HepG2 (cell line): ENCODE results near the gene H2AZ2. TPM values are rescaled to one million over a fixed set of nuclear protein-coding genes. Genes with fewer than 3 reads are reported as not detected.
A peak's percentile ranks its signal among the peaks of the same experiment; 100 is the strongest.

Experiments
- ARHGAP35 ChIP-seq: sonication (generic); formaldehyde crosslinking; IDR thresholded peaks from 2 replicates; pipeline ENCODE4 v1.9.0; 2022; ENCODE audit warnings: mild to moderate bottlenecking, inconsistent platforms, moderate library complexity, missing genetic modification reagents, borderline replicate concordance
- CBX1 ChIP-seq: IDR thresholded peaks from one replicate; pipeline ENCODE4 v1.6.1; 2016; ENCODE audit warnings: antibody characterized with exemption, low read depth
- DMAP1 ChIP-seq: IDR thresholded peaks from 2 replicates; pipeline ENCODE4 v1.6.1; 2016
- GZF1 ChIP-seq: sonication (generic); formaldehyde crosslinking; IDR thresholded peaks from 2 replicates; pipeline ENCODE4 v1.5.1; 2020; ENCODE audit warnings: mild to moderate bottlenecking, missing genetic modification reagents
- IRX3 ChIP-seq: sonication (generic); formaldehyde crosslinking; IDR thresholded peaks from 2 replicates; pipeline ENCODE4 v1.8.1; 2023; ENCODE audit warnings: mild to moderate bottlenecking, low read depth, missing genetic modification reagents, borderline replicate concordance
- MAFF ChIP-seq: IDR thresholded peaks from 2 replicates; pipeline ENCODE4 v1.6.1; 2011; ENCODE audit warnings: low read depth, low read length, improper control_type of control experiment
- MEF2D ChIP-seq: sonication (generic); formaldehyde crosslinking; IDR thresholded peaks from 2 replicates; pipeline ENCODE4 v1.5.1; 2020; ENCODE audit warnings: mild to moderate bottlenecking, missing genetic modification reagents
- MXD4 ChIP-seq: IDR thresholded peaks from 2 replicates; pipeline ENCODE4 v1.6.1; 2016; ENCODE audit warnings: mild to moderate bottlenecking, missing biosample characterization, missing genetic modification reagents
- NR2F2 ChIP-seq: IDR thresholded peaks from 2 replicates; pipeline ENCODE4 v1.6.1; 2012; ENCODE audit warnings: low read depth, inconsistent platforms, borderline replicate concordance
- RBAK ChIP-seq: sonication (generic); formaldehyde crosslinking; IDR thresholded peaks from 2 replicates; pipeline ENCODE4 v1.5.1; 2020; ENCODE audit warnings: mild to moderate bottlenecking, missing genetic modification reagents
- RCOR2 ChIP-seq: IDR thresholded peaks from 2 replicates; pipeline ENCODE4 v1.6.1; 2016; ENCODE audit warnings: missing biosample characterization, missing genetic modification reagents
- RFXAP ChIP-seq: sonication (generic); formaldehyde crosslinking; IDR thresholded peaks from 2 replicates; pipeline ENCODE4 v1.4.0; 2020; ENCODE audit warnings: missing genetic modification reagents, borderline replicate concordance
- RXRA ChIP-seq: sonication (generic); formaldehyde crosslinking; IDR thresholded peaks from 2 replicates; pipeline ENCODE4 v1.5.1; 2020; ENCODE audit warnings: missing genetic modification reagents
- SKI ChIP-seq: fragments of 450-650 bp; IDR thresholded peaks from one replicate; pipeline ENCODE4 v1.6.1; 2018; ENCODE audit warnings: mild to moderate bottlenecking; ENCODE audit not compliant: partially characterized antibody
- SMYD3 ChIP-seq: sonication (generic); formaldehyde crosslinking; IDR thresholded peaks from 2 replicates; pipeline ENCODE4 v1.8.1; 2023; ENCODE audit warnings: mild to moderate bottlenecking, missing genetic modification reagents
- WIZ ChIP-seq: sonication (generic); formaldehyde crosslinking; IDR thresholded peaks from 2 replicates; pipeline ENCODE4 v1.5.1; 2020; ENCODE audit warnings: mild to moderate bottlenecking, missing genetic modification reagents
- ZC3H13 ChIP-seq: sonication (generic); formaldehyde crosslinking; IDR thresholded peaks from 2 replicates; pipeline ENCODE4 v1.8.1; 2023; ENCODE audit warnings: mild to moderate bottlenecking, missing genetic modification reagents, moderate library complexity
- ZNF709 ChIP-seq: sonication (generic); formaldehyde crosslinking; IDR thresholded peaks from 2 replicates; pipeline ENCODE4 v1.5.0; 2020; ENCODE audit warnings: mild to moderate bottlenecking, missing genetic modification reagents
- ZNF766 ChIP-seq: sonication (generic); formaldehyde crosslinking; IDR thresholded peaks from 2 replicates; pipeline ENCODE4 v1.5.0; 2020; ENCODE audit warnings: missing genetic modification reagents, borderline replicate concordance
- polyA plus RNA-seq, 8 experiments: library from polyadenylated mRNA; depleted of rRNA in 3 of 8; stranded (reverse) in 7 of 8; unstranded in 1 of 8; fragments of >200 nt; fragmentation: Illumina TruSeq in 4 of 8; extraction: Trizol in 4 of 8; gene quantifications; 2 replicates each; pipeline versions ENCODE4 v1.2.1 to v1.2.3, GENCODE V29; 2011 to 2016; ENCODE audit warnings: low read depth in 4 of 8, missing spikeins in 1 of 8, mixed read lengths in 1 of 8; ENCODE audit not compliant: insufficient read depth in 1 of 8
- total RNA-seq, 5 experiments: library from RNA; depleted of rRNA; stranded (reverse); fragments of >200 nt; fragmentation: Illumina TruSeq; extraction: Trizol; gene quantifications; 2 replicates each; pipeline ENCODE4 v1.2.3, GENCODE V29; 2016; ENCODE audit warnings: low read depth in 1 of 5
- TF ChIP-seq, protein P1 (sequence below): sonication (generic); formaldehyde crosslinking; IDR thresholded peaks from 2 replicates; pipeline ENCODE4 v1.4.0; 2020; ENCODE audit warnings: missing genetic modification reagents
- TF ChIP-seq, protein P2 (sequence below): sonication (generic); formaldehyde crosslinking; IDR thresholded peaks from 2 replicates; pipeline ENCODE4 v1.5.1; 2020; ENCODE audit warnings: mild to moderate bottlenecking, missing genetic modification reagents
- TF ChIP-seq, protein P3 (sequence below): sonication (generic); formaldehyde crosslinking; IDR thresholded peaks from 2 replicates; pipeline ENCODE4 v1.5.1; 2020; ENCODE audit warnings: mild to moderate bottlenecking, missing genetic modification reagents, borderline replicate concordance

Gene H2AZ2
- total and polyA plus RNA-seq, 2 of the 13 experiments (the other 11 are each of a cell fraction or from before 2014, with no cell fraction given) = 121 to 223 TPM

GRCh38 chr7:44885394-44886317 lies 37.8 kb upstream of the H2AZ2 start, which contains the start of gene PURB (continued):
- TF ChIP-seq RFXAP (CRISPR knock-in tag) = 0 out of 2 replicates have a peak, but pooled peaks have one; percentile 66
- peak; percentile 80; the same call in 1 of the 2 replicates for TF ChIP-seq ZNF709 (CRISPR knock-in tag)
- no peak; the same call in 1 of the 2 replicates for TF ChIP-seq IRX3 (CRISPR knock-in tag)
- peak; percentile 73; the same call in 1 of the 2 replicates for TF ChIP-seq SMYD3
- TF ChIP-seq RCOR2 (CRISPR knock-in tag) = no peak
- TF ChIP-seq RXRA (CRISPR knock-in tag) = 0 out of 2 replicates have a peak, but pooled peaks have one; percentile 46
- TF ChIP-seq, protein P1, sequence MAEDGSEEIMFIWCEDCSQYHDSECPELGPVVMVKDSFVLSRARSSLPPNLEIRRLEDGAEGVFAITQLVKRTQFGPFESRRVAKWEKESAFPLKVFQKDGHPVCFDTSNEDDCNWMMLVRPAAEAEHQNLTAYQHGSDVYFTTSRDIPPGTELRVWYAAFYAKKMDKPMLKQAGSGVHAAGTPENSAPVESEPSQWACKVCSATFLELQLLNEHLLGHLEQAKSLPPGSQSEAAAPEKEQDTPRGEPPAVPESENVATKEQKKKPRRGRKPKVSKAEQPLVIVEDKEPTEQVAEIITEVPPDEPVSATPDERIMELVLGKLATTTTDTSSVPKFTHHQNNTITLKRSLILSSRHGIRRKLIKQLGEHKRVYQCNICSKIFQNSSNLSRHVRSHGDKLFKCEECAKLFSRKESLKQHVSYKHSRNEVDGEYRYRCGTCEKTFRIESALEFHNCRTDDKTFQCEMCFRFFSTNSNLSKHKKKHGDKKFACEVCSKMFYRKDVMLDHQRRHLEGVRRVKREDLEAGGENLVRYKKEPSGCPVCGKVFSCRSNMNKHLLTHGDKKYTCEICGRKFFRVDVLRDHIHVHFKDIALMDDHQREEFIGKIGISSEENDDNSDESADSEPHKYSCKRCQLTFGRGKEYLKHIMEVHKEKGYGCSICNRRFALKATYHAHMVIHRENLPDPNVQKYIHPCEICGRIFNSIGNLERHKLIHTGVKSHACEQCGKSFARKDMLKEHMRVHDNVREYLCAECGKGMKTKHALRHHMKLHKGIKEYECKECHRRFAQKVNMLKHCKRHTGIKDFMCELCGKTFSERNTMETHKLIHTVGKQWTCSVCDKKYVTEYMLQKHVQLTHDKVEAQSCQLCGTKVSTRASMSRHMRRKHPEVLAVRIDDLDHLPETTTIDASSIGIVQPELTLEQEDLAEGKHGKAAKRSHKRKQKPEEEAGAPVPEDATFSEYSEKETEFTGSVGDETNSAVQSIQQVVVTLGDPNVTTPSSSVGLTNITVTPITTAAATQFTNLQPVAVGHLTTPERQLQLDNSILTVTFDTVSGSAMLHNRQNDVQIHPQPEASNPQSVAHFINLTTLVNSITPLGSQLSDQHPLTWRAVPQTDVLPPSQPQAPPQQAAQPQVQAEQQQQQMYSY (CRISPR knock-in tag) = no peak
- peak; percentile 5; the same call in 1 of the 2 replicates for TF ChIP-seq MAFF
- TF ChIP-seq NR2F2 = peak; percentile 36; the same call in 1 of the 2 replicates
- TF ChIP-seq, protein P2, sequence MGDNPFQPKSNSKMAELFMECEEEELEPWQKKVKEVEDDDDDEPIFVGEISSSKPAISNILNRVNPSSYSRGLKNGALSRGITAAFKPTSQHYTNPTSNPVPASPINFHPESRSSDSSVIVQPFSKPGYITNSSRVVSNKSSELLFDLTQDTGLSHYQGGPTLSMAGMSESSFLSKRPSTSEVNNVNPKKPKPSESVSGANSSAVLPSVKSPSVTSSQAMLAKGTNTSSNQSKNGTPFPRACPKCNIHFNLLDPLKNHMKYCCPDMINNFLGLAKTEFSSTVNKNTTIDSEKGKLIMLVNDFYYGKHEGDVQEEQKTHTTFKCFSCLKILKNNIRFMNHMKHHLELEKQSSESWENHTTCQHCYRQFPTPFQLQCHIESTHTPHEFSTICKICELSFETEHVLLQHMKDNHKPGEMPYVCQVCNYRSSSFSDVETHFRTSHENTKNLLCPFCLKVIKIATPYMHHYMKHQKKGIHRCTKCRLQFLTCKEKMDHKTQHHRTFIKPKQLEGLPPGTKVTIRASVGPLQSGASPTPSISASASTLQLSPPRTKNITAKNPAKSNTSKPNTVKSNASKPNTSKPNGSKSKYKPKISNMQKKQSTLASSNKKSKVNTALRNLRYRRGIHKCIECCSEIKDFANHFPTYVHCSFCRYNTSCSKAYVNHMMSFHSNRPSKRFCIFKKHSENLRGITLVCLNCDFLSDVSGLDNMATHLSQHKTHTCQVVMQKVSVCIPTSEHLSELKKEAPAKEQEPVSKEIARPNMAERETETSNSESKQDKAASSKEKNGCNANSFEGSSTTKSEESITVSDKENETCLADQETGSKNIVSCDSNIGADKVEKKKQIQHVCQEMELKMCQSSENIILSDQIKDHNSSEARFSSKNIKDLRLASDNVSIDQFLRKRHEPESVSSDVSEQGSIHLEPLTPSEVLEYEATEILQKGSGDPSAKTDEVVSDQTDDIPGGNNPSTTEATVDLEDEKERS (CRISPR knock-in tag) = no peak
- TF ChIP-seq DMAP1 (CRISPR knock-in tag) = peak; percentile 71; the same call in 1 of the 2 replicates
- TF ChIP-seq ARHGAP35 (CRISPR knock-in tag) = no peak
- TF ChIP-seq MXD4 (CRISPR knock-in tag) = no peak; the same call in 1 of the 2 replicates
- TF ChIP-seq SKI = peak; percentile 73
- no peak for TF ChIP-seq GZF1 (CRISPR knock-in tag)
- TF ChIP-seq, protein P3, sequence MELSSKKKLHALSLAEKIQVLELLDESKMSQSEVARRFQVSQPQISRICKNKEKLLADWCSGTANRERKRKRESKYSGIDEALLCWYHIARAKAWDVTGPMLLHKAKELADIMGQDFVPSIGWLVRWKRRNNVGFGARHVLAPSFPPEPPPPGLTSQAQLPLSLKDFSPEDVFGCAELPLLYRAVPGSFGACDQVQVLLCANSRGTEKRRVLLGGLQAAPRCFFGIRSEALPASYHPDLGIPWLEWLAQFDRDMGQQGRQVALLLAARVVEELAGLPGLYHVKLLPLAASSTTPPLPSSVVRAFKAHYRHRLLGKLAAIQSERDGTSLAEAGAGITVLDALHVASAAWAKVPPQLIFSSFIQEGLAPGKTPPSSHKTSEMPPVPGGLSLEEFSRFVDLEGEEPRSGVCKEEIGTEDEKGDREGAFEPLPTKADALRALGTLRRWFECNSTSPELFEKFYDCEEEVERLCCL (CRISPR knock-in tag) = no peak
- TF ChIP-seq ZNF766 (CRISPR knock-in tag) = no peak; the same call in 1 of the 2 replicates
- peak; percentile 94 for TF ChIP-seq ZC3H13 (CRISPR knock-in tag)
- TF ChIP-seq MEF2D = peak; percentile 45; the same call in 1 of the 2 replicates
- peak; percentile 90 for TF ChIP-seq CBX1
- peak; percentile 64; the same call in 1 of the 2 replicates for TF ChIP-seq WIZ (CRISPR knock-in tag)
- no peak for TF ChIP-seq RBAK (CRISPR knock-in tag)
